ENCODE results near the gene SYNM. TPM values are rescaled to one million over a fixed set of nuclear protein-coding genes. Genes with fewer than 3 reads are reported as not detected.

SYNM gene
- polyA plus RNA-seq, 1 donor from 2014 or later: 5.7 TPM

GRCh38 chr15:99151156-99151555 lies 46.3 kb downstream of the SYNM start:
- Histone ChIP-seq H3K4me2 (ENCODE audit: low read length) (no peak overlapping the region), H3K9me3 (ENCODE audit: low read length) (no peaks in the 10 kb centered on the region), H3K36me3 (ENCODE audit: insufficient read depth, low read length) (no peaks in the 10 kb centered on the region), H3K79me2 (replicated peaks; ENCODE audit: insufficient read depth, low read length) (no peaks in the 10 kb centered on the region), H3K4me3 (ENCODE audit: low read length) (no peak overlapping the region), H2AFZ (ENCODE audit: low read depth, low read length) (no peak overlapping the region), H3K9ac (ENCODE audit: low read length) (no peak overlapping the region), H3K9me2 (ENCODE audit: insufficient read depth, low read length) (no peaks in the 10 kb centered on the region), H3F3A (ENCODE audit: insufficient read depth, low read length, poor library complexity, severe bottlenecking) (no peaks in the 10 kb centered on the region), H4K20me1 (ENCODE audit: insufficient read depth) (no peaks in the 10 kb centered on the region), H3K27me3 (ENCODE audit: insufficient read depth, low read depth, low read length) (no peaks in the 10 kb centered on the region), H3K27ac (ENCODE audit: low read length) (no peak overlapping the region)
- TF ChIP-seq TAF1 (IDR thresholded peaks at IDR 0.05; ENCODE audit: low read depth): no peak

- Histone ChIP-seq H3K36me3 (ENCODE audit: insufficient read depth, low read length) (no peaks in the 10 kb centered on the region), H3K9ac (ENCODE audit: low read length) (no peak overlapping the region), H3F3A (ENCODE audit: insufficient read depth, low read length, poor library complexity, severe bottlenecking) (no peaks in the 10 kb centered on the region), H4K20me1 (ENCODE audit: insufficient read depth) (no peaks in the 10 kb centered on the region), H3K9me3 (ENCODE audit: low read length) (no peaks in the 10 kb centered on the region), H3K27me3 (ENCODE audit: insufficient read depth, low read depth, low read length) (no peaks in the 10 kb centered on the region), H3K79me2 (replicated peaks; ENCODE audit: insufficient read depth, low read length) (no peaks in the 10 kb centered on the region), H3K4me3 (ENCODE audit: low read length) (no peak overlapping the region), H3K9me2 (ENCODE audit: insufficient read depth, low read length) (no peaks in the 10 kb centered on the region), H3K4me2 (ENCODE audit: low read length) (no peak overlapping the region), H3K27ac (ENCODE audit: low read length) (no peak overlapping the region), H2AFZ (ENCODE audit: low read depth, low read length) (no peak overlapping the region)
- TF ChIP-seq SMC3 (conservative IDR thresholded peaks at IDR 0.05; ENCODE audit: poor library complexity) (no peak), MXI1 (conservative IDR thresholded peaks at IDR 0.05; ENCODE audit: poor library complexity, severe bottlenecking) (no peak), CTCF (IDR thresholded peaks at IDR 0.05; ENCODE audit: poor library complexity, severe bottlenecking) (no peak), TAF1 (IDR thresholded peaks at IDR 0.05; ENCODE audit: low read depth) (no peak), EP300 (conservative IDR thresholded peaks at IDR 0.05; ENCODE audit: poor library complexity, severe bottlenecking) (no peak), EZH2 (IDR thresholded peaks at IDR 0.05; ENCODE audit: borderline replicate concordance, insufficient read depth, low read length, poor library complexity, severe bottlenecking) (no peak)
Observed at GRCh38 chr15:99153026-99153535, 48.2 kb downstream of the SYNM start.

- no peak for TF ChIP-seq EZH2 (IDR thresholded peaks at IDR 0.05; ENCODE audit: borderline replicate concordance, insufficient read depth, low read length, poor library complexity, severe bottlenecking)
- no peak for TF ChIP-seq REST (IDR thresholded peaks at IDR 0.05; ENCODE audit: borderline replicate concordance)
- TF ChIP-seq RAD21 (conservative IDR thresholded peaks at IDR 0.05): no peak
- TF ChIP-seq MXI1 (conservative IDR thresholded peaks at IDR 0.05; ENCODE audit: poor library complexity, severe bottlenecking): no peak
- no peak for TF ChIP-seq POLR2AphosphoS5 (IDR thresholded peaks at IDR 0.05)
- TF ChIP-seq CTCF (IDR thresholded peaks at IDR 0.05; ENCODE audit: poor library complexity, severe bottlenecking): no peak
- no peak for TF ChIP-seq TAF1 (IDR thresholded peaks at IDR 0.05; ENCODE audit: low read depth)
- no peak for TF ChIP-seq SMC3 (conservative IDR thresholded peaks at IDR 0.05; ENCODE audit: poor library complexity)
- no peak for TF ChIP-seq EP300 (conservative IDR thresholded peaks at IDR 0.05; ENCODE audit: poor library complexity, severe bottlenecking)
- H3K79me2 ChIP-seq (replicated peaks; ENCODE audit: insufficient read depth, low read length): no peaks in the 10 kb centered on the region
- no peak overlapping the region for H3K27ac ChIP-seq (ENCODE audit: low read length)
- no peaks in the 10 kb centered on the region for H4K20me1 ChIP-seq (ENCODE audit: insufficient read depth)
- H3K9me2 ChIP-seq (ENCODE audit: insufficient read depth, low read length): no peaks in the 10 kb centered on the region
- H3K9me3 ChIP-seq (ENCODE audit: low read length): no peaks in the 10 kb centered on the region
- H2AFZ ChIP-seq (ENCODE audit: low read depth, low read length): no peak overlapping the region
- no peak overlapping the region for H3K4me3 ChIP-seq (ENCODE audit: low read length)
- no peak overlapping the region for H3K9ac ChIP-seq (ENCODE audit: low read length)
- no peaks in the 10 kb centered on the region for H3F3A ChIP-seq (ENCODE audit: insufficient read depth, low read length, poor library complexity, severe bottlenecking)
- H3K4me2 ChIP-seq (ENCODE audit: low read length): no peak overlapping the region
- H3K27me3 ChIP-seq (ENCODE audit: insufficient read depth, low read depth, low read length): no peaks in the 10 kb centered on the region
- H3K36me3 ChIP-seq (ENCODE audit: insufficient read depth, low read length): no peaks in the 10 kb centered on the region
Observed at GRCh38 chr15:99154271-99154670, 49.4 kb downstream of the SYNM start.
